CD4-positive, CD25-positive, alpha-beta regulatory T cell (primary cell): Measurements from ENCODE around the gene BRK1. TPM values are rescaled to one million over a fixed set of nuclear protein-coding genes. Genes with fewer than 3 reads are reported as not detected.
A peak's percentile ranks its signal among the peaks of the same experiment; 100 is the strongest.
"Not testable (repeated sequence)": the region's sequence is repeated elsewhere in the genome, so short reads cannot be mapped to it uniquely, and the experiment has no call there.

Source experiments
- ATAC-seq, 2 donors: fragments of 150-1000 bp; cut with Tn5 transposase; one replicate each; pipeline ENCODE4 v1.10.0; 2021; ENCODE audit warnings: low read depth in 2 of 2, moderate number of reproducible peaks in 2 of 2, moderate library complexity in 1 of 2
- DNase-seq, 3 donors: peaks; one replicate each; pipeline versions ENCODE4 v3.0.0 to v3.0.0-alpha.2; 2012 to 2022; ENCODE audit warnings: mixed read lengths in 1 of 3
- H3K27ac ChIP-seq: one replicate; pipeline ENCODE4 v1.7.0; 2013; ENCODE audit warnings: mild to moderate bottlenecking, low read length; ENCODE audit not compliant: insufficient read depth, poor library complexity, severe bottlenecking
- H3K27me3 ChIP-seq: one replicate; pipeline ENCODE4 v1.7.0; 2013; ENCODE audit warnings: low read length; ENCODE audit not compliant: control insufficient read depth, insufficient read depth
- H3K36me3 ChIP-seq: one replicate; pipeline ENCODE4 v1.7.0; 2013; ENCODE audit warnings: mild to moderate bottlenecking, low read length, moderate library complexity; ENCODE audit not compliant: control insufficient read depth, insufficient read depth
- H3K4me1 ChIP-seq: 2 replicates; pipeline ENCODE4 v1.7.0; 2013; ENCODE audit warnings: mild to moderate bottlenecking, low read length; ENCODE audit not compliant: insufficient read depth, control insufficient read depth, poor library complexity, severe bottlenecking
- H3K4me3 ChIP-seq: one replicate; pipeline ENCODE4 v1.7.0; 2013; ENCODE audit warnings: low read depth, mild to moderate bottlenecking, low read length, moderate library complexity
- H3K9me3 ChIP-seq, 2 experiments: 1 replicate in 1 of 2; 2 replicates in 1 of 2; pipeline ENCODE4 v1.7.0; 2013; ENCODE audit warnings: low read length in 2 of 2, mild to moderate bottlenecking in 1 of 2, moderate library complexity in 1 of 2; ENCODE audit not compliant: control insufficient read depth in 2 of 2
- H3K27ac Mint-ChIP-seq, 3 donors: one replicate each; pipeline ENCODE4 v1.8.0; 2020 to 2022; ENCODE audit warnings: mild to moderate bottlenecking in 3 of 3, mixed read lengths in 3 of 3, moderate library complexity in 2 of 3
- H3K27me3 Mint-ChIP-seq: one replicate; pipeline ENCODE4 v1.8.0; 2022; ENCODE audit warnings: mild to moderate bottlenecking, mixed read lengths
- H3K36me3 Mint-ChIP-seq: one replicate; pipeline ENCODE4 v1.8.0; 2020; ENCODE audit warnings: mixed read lengths
- H3K4me1 Mint-ChIP-seq, 4 donors: one replicate each; pipeline ENCODE4 v1.8.0; 2020 to 2022; ENCODE audit warnings: mixed read lengths in 4 of 4, mild to moderate bottlenecking in 1 of 4
- H3K4me3 Mint-ChIP-seq, 4 donors: one replicate each; pipeline ENCODE4 v1.8.0; 2020 to 2022; ENCODE audit warnings: mild to moderate bottlenecking in 4 of 4, mixed read lengths in 4 of 4, moderate library complexity in 3 of 4
- H3K9me3 Mint-ChIP-seq, 7 donors: one replicate each; pipeline ENCODE4 v1.8.0; 2020 to 2022; ENCODE audit warnings: mixed read lengths in 7 of 7, mild to moderate bottlenecking in 3 of 7, moderate library complexity in 2 of 7
- polyA plus RNA-seq, 4 donors: library from polyadenylated mRNA; unstranded; fragments of 300-500 nt; fragmentation: Illumina TruSeq; gene quantifications; one replicate each; pipeline ENCODE4 v1.2.3, GENCODE V29; 2021
- total RNA-seq: library from RNA; stranded (reverse); gene quantifications from one replicate; pipeline ENCODE4 v1.2.3, GENCODE V29; 2022

Gene BRK1
- total and polyA plus RNA-seq, 5 donors from 2014 or later = 61.9 to 275 (median 230) TPM

GRCh38 chr3:10121064-10121463 is 5.6 kb downstream of the BRK1 start:
- ATAC-seq = no peak
- Mint-ChIP-seq H3K36me3 (peaks cover 20% of the 10 kb centered on the region), H3K27ac (peak overlapping the region; percentile 16 to 61 (median 24)), H3K4me3 (peak overlapping the region in 1 of 4 donors; percentile 33), H3K4me1 (peaks cover 22 to 71% (median 34%) of the 10 kb centered on the region in 4 donors), H3K9me3 (peaks cover 0 to 1% (median 0%) of the 10 kb centered on the region in 7 donors), H3K27me3 (no peaks in the 10 kb centered on the region)
- Histone ChIP-seq H3K9me3 (no peaks in the 10 kb centered on the region), H3K27ac (no peak overlapping the region), H3K36me3 (peaks cover 40% of the 10 kb centered on the region), H3K4me3 (no peak overlapping the region), H3K27me3 (no peaks in the 10 kb centered on the region), H3K4me1 (peaks cover 33% of the 10 kb centered on the region)
- DNase-seq = no peak

DNA sequence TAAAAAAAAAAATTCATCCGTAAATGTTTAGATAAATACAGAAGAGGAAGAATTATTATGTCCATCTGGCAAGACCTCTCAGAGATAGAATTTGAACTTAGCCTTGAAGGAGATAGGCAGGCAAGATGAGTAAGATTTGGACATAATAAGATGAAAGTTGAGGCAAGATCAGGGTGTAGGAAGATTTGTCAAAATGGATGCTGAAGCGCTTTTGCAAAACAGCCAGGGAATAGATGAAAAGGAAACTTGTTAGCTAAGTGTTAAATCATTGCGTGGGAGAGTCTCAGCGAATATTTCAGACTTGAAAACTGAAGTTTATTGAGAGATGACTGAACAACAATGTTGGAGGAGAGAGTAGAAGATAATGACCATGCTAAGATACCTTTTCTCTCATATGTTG is 7.2 kb downstream of the BRK1 start:
- no peak overlapping the region for H3K4me3 Mint-ChIP-seq
- H3K27me3 Mint-ChIP-seq = no peaks in the 10 kb centered on the region
- H3K4me1 ChIP-seq = peaks cover 16% of the 10 kb centered on the region
- H3K36me3 Mint-ChIP-seq = peaks cover 32% of the 10 kb centered on the region
- DNase-seq (no peak), ATAC-seq (no peak)
- no peaks in the 10 kb centered on the region for H3K27me3 ChIP-seq
- peaks cover 54% of the 10 kb centered on the region for H3K36me3 ChIP-seq
- peak overlapping the region; percentile 3 to 26 (median 21) for H3K27ac Mint-ChIP-seq
- peaks cover 17 to 55% (median 28%) of the 10 kb centered on the region in 4 donors for H3K4me1 Mint-ChIP-seq
- H3K9me3 ChIP-seq = no peaks in the 10 kb centered on the region
- H3K27ac ChIP-seq = no peak overlapping the region
- peaks cover 0 to 1% (median 0%) of the 10 kb centered on the region in 7 donors for H3K9me3 Mint-ChIP-seq
- no peak overlapping the region for H3K4me3 ChIP-seq

GRCh38 chr3:10135872-10136271 is 20.4 kb downstream of the BRK1 start:
- H3K9me3 ChIP-seq, DNase-seq, H3K4me1 ChIP-seq, H3K4me1 Mint-ChIP-seq, H3K36me3 ChIP-seq, H3K27me3 Mint-ChIP-seq, H3K36me3 Mint-ChIP-seq, H3K27ac ChIP-seq, H3K4me3 Mint-ChIP-seq, H3K9me3 Mint-ChIP-seq, H3K4me3 ChIP-seq, H3K27ac Mint-ChIP-seq, H3K27me3 ChIP-seq, ATAC-seq: not testable (repeated sequence)

GRCh38 chr3:10136426-10137005 is 21.0 kb downstream of the BRK1 start:
- Mint-ChIP-seq H3K4me1 (peaks cover 0 to 6% (median 3%) of the 10 kb centered on the region in 4 donors), H3K36me3 (no peaks in the 10 kb centered on the region), H3K27ac (no peak overlapping the region), H3K27me3 (peaks cover 2% of the 10 kb centered on the region), H3K9me3 (no peaks in the 10 kb centered on the region), H3K4me3 (no peak overlapping the region)
- H3K27ac ChIP-seq = no peak overlapping the region
- DNase-seq = no peak
- H3K4me1 ChIP-seq = no peaks in the 10 kb centered on the region
- H3K4me3 ChIP-seq = no peak overlapping the region
- H3K36me3 ChIP-seq = no peaks in the 10 kb centered on the region
- ATAC-seq = no peak
- H3K9me3 ChIP-seq = no peaks in the 10 kb centered on the region
- H3K27me3 ChIP-seq = no peaks in the 10 kb centered on the region

GRCh38 chr3:10137178-10137577 is 21.7 kb downstream of the BRK1 start:
- Mint-ChIP-seq H3K27me3 (peaks cover 5% of the 10 kb centered on the region), H3K4me1 (peaks cover 0 to 9% (median 3%) of the 10 kb centered on the region in 4 donors)
- ATAC-seq = no peak

GRCh38 chr3:10140996-10141546 is 25.6 kb downstream of the BRK1 start:
- no peaks in the 10 kb centered on the region for H3K27me3 ChIP-seq
- peaks cover 0 to 5% (median 0%) of the 10 kb centered on the region in 7 donors for H3K9me3 Mint-ChIP-seq
- H3K36me3 Mint-ChIP-seq = peaks cover 8% of the 10 kb centered on the region
- H3K27ac ChIP-seq = peak overlapping the region; percentile 95
- H3K9me3 ChIP-seq = no peaks in the 10 kb centered on the region
- peak overlapping the region; percentile 55 for H3K4me3 ChIP-seq
- peaks cover 22% of the 10 kb centered on the region for H3K4me1 ChIP-seq
- peak overlapping the region; percentile 15 to 95 (median 43) for H3K27ac Mint-ChIP-seq
- H3K36me3 ChIP-seq = no peaks in the 10 kb centered on the region
- no peak for ATAC-seq
- H3K27me3 Mint-ChIP-seq = peaks cover 5% of the 10 kb centered on the region
- peak overlapping the region; percentile 90 to 99 (median 96) for H3K4me3 Mint-ChIP-seq
- H3K4me1 Mint-ChIP-seq = peaks cover 4 to 33% (median 20%) of the 10 kb centered on the region in 4 donors
- no peak for DNase-seq

More at GRCh38 chr3:10137178-10137577, 21.7 kb downstream of the BRK1 start:
- Histone ChIP-seq H3K4me3 (no peak overlapping the region), H3K9me3 (no peaks in the 10 kb centered on the region), H3K27me3 (no peaks in the 10 kb centered on the region), H3K4me1 (no peaks in the 10 kb centered on the region), H3K27ac (no peak overlapping the region), H3K36me3 (no peaks in the 10 kb centered on the region)
- DNase-seq = no peak
- Mint-ChIP-seq H3K27ac (no peak overlapping the region), H3K9me3 (no peaks in the 10 kb centered on the region), H3K36me3 (no peaks in the 10 kb centered on the region), H3K4me3 (no peak overlapping the region)

DNA sequence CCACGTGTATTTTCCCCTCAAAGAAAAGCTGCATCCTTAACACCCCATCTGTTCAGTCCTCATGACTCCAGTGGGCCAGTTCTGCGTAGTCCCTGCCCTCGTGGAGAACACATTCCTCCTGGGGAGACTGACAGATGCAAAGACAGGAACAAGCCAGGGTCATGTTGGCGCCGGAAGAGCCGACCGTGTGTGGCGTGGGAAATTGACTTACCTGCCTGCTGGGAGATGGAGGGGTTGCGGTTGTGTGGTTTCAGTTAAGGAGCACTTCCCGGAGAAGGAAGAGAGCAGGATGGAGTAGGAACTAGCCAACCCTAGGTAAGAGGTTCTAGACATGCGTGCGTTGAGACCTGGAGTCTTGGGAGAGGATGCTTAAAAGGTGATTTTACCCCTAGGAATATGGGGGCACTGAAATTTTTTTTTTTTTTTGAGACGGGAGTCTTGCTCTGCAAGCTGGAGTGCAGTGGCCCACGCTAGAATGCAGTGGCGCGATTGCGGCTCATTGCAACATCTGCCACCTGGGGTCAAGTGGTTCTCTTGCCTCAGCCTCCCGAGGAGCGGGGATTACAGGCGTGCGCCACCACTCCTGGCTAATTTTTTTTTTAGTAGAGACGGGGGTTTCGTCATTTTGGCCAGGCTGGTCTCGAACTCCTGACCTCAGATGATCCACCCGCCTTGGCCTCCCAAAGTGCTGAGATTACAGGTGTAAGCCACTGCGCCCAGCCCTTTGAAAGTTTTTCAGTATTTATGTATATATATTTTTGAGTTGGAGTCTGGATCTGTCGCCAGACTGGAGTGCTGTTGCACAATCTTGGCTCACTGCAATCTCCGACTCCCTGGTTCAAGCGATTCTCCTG is 27.5 kb downstream of the BRK1 start:
- Histone ChIP-seq H3K27ac (peak overlapping the region; percentile 95), H3K27me3 (no peaks in the 10 kb centered on the region), H3K4me1 (peaks cover 29% of the 10 kb centered on the region), H3K9me3 (no peaks in the 10 kb centered on the region), H3K4me3 (peak overlapping the region; percentile 91), H3K36me3 (peaks cover 11% of the 10 kb centered on the region)
- peak overlapping the region; percentile 90 to 99 (median 96) for H3K4me3 Mint-ChIP-seq
- DNase-seq (peak in 1 of 3 donors; percentile 31), ATAC-seq (no peak)
- peaks cover 0 to 5% (median 0%) of the 10 kb centered on the region in 7 donors for H3K9me3 Mint-ChIP-seq
- peaks cover 5 to 43% (median 24%) of the 10 kb centered on the region in 4 donors for H3K4me1 Mint-ChIP-seq
- H3K36me3 Mint-ChIP-seq = peaks cover 13% of the 10 kb centered on the region
- H3K27me3 Mint-ChIP-seq = peaks cover 5% of the 10 kb centered on the region
- peak overlapping the region; percentile 80 to 95 (median 91) for H3K27ac Mint-ChIP-seq
